Endothelial cell of umbilical vein (primary cell): ENCODE measurements around the gene RAB25. TPM values are rescaled to one million over a fixed set of nuclear protein-coding genes. Genes with fewer than 3 reads are reported as not detected.

Source experiments
- BruUV-seq: library from RNA; stranded (reverse); fragments of 400-500 nt; replicated peaks from 2 replicates; lab custom pipeline; 2021; lab: Mats Ljungman, UMichigan
- CTCF ChIA-PET: fragments of 300-600, 350-600 bp; sonication (Branson Sonifier 250); formaldehyde crosslinking; loops from one replicate; lab custom pipeline; 2021; ENCODE audit warnings: antibody characterized with exemption, inconsistent platforms; lab: Charles Lee
- POLR2A ChIA-PET: fragments of 300-600, 350-600 bp; sonication (Branson Sonifier 250); formaldehyde crosslinking; loops from one replicate; lab custom pipeline; 2021; ENCODE audit warnings: antibody characterized with exemption, inconsistent platforms; lab: Charles Lee
- DNase-seq: peaks from one replicate; pipeline ENCODE4 v3.0.0-alpha.2; 2011; ENCODE audit warnings: low read depth, low spot score
- FAIRE-seq: peaks from 2 replicates; lab custom pipeline; 2011; peaks lifted over from hg19 to GRCh38; lab: Jason Lieb, UNC
- H2AFZ ChIP-seq: 2 replicates; pipeline ENCODE4 v1.6.0; 2012; ENCODE audit warnings: low read depth, low read length, control low read depth, inconsistent platforms
- H3K27ac ChIP-seq: 2 replicates; pipeline ENCODE4 v1.5.1; 2011; ENCODE audit warnings: low read depth, mild to moderate bottlenecking, control low read depth, low read length, moderate library complexity; ENCODE audit not compliant: insufficient read depth
- H3K27me3 ChIP-seq, 2 experiments: 2 replicates each; pipeline versions ENCODE4 v1.6.0 to v1.6.1; 2011; ENCODE audit warnings: low read length in 2 of 2, mixed read lengths in 1 of 2; ENCODE audit not compliant: control insufficient read depth in 2 of 2, insufficient read depth in 2 of 2
- H3K36me3 ChIP-seq, 2 experiments: 2 replicates in 1 of 2; 3 replicates in 1 of 2; pipeline ENCODE4 v1.5.1; 2011; ENCODE audit warnings: low read length in 2 of 2, mild to moderate bottlenecking in 1 of 2, moderate library complexity in 1 of 2; ENCODE audit not compliant: control insufficient read depth in 2 of 2, insufficient read depth in 2 of 2; ENCODE audit errors: extremely low read depth in 1 of 2
- H3K4me1 ChIP-seq: 3 replicates; pipeline ENCODE4 v1.5.1; 2011; ENCODE audit warnings: mild to moderate bottlenecking, low read length; ENCODE audit not compliant: control insufficient read depth, insufficient read depth; ENCODE audit errors: extremely low read depth
- H3K4me2 ChIP-seq: 2 replicates; pipeline ENCODE4 v1.6.1; 2011; ENCODE audit warnings: low read length, control low read depth, mixed read lengths; ENCODE audit not compliant: insufficient read depth
- H3K4me3 ChIP-seq, 3 experiments: fragments of 200-600 bp in 1 of 3; sonication (generic), shearing (Covaris generic) in 1 of 3; replicated peaks in 1 of 3; 2 replicates each; pipeline ENCODE4 v1.5.1; 2011 to 2016; ENCODE audit warnings: control low read depth in 3 of 3, low read length in 3 of 3, mild to moderate bottlenecking in 2 of 3, inconsistent platforms in 1 of 3, low read depth in 1 of 3, moderate library complexity in 1 of 3; ENCODE audit not compliant: insufficient read depth in 1 of 3
- H3K79me2 ChIP-seq: 2 replicates; pipeline ENCODE4 v1.6.0; 2012; ENCODE audit warnings: low read length, inconsistent platforms; ENCODE audit not compliant: control insufficient read depth, insufficient read depth
- H3K9ac ChIP-seq: replicated peaks from 2 replicates; pipeline ENCODE3; 2011; ENCODE audit warnings: low read length, control low read depth; ENCODE audit not compliant: insufficient read depth; ENCODE audit errors: extremely low read depth
- H3K9me1 ChIP-seq: replicated peaks from 3 replicates; pipeline ENCODE4 v1.6.0; 2011; ENCODE audit warnings: mild to moderate bottlenecking, low read length; ENCODE audit not compliant: control insufficient read depth, insufficient read depth; ENCODE audit errors: extremely low read depth
- H3K9me3 ChIP-seq: replicated peaks from 2 replicates; pipeline ENCODE4 v1.5.1; 2012; ENCODE audit warnings: low read length, inconsistent platforms; ENCODE audit not compliant: control insufficient read depth, insufficient read depth
- H4K20me1 ChIP-seq: replicated peaks from 2 replicates; pipeline ENCODE3; 2011; ENCODE audit warnings: mild to moderate bottlenecking, low read length; ENCODE audit not compliant: control insufficient read depth, insufficient read depth; ENCODE audit errors: extremely low read depth
- EZH2 ChIP-seq: IDR thresholded peaks from 2 replicates; pipeline ENCODE4 v1.6.1; 2012; ENCODE audit warnings: borderline replicate concordance, low read depth, mild to moderate bottlenecking, moderate library complexity, low read length, inconsistent platforms; ENCODE audit not compliant: severe bottlenecking
- FOS ChIP-seq: IDR thresholded peaks from 2 replicates; pipeline ENCODE4 v1.6.1; 2011; ENCODE audit warnings: mild to moderate bottlenecking, low read length, moderate library complexity, borderline replicate concordance; ENCODE audit not compliant: insufficient read depth
- GATA2 ChIP-seq: IDR thresholded peaks from 2 replicates; pipeline ENCODE4 v1.7.0; 2011; ENCODE audit warnings: low read depth, mild to moderate bottlenecking, moderate library complexity, mixed read lengths, low read length; ENCODE audit not compliant: insufficient read length, insufficient read depth
- JUN ChIP-seq: IDR thresholded peaks from 2 replicates; pipeline ENCODE4 v1.6.1; 2011; ENCODE audit warnings: borderline replicate concordance, low read depth; ENCODE audit not compliant: insufficient read length, insufficient read depth
- POLR2A ChIP-seq: IDR thresholded peaks from 2 replicates; pipeline ENCODE4 v1.6.1; 2012; ENCODE audit warnings: low read depth, mild to moderate bottlenecking, control low read depth, low read length
- dilution Hi-C: fragments of 300-500 bp; cut with MboI; formaldehyde crosslinking; loops from one replicate; pipeline ENCODE4 v1.15.0; 2019; ENCODE audit warnings: low sequenced_read_pairs; ENCODE audit not compliant: extremely low pct_ligation_motif_present
- intact Hi-C: fragments of 100-400 bp; cut with micrococcal nuclease; formaldehyde crosslinking; loops from one replicate; pipeline ENCODE4 v1.10.0; 2022
- polyA plus RNA-seq, 4 experiments: library from polyadenylated mRNA; depleted of rRNA in 3 of 4; stranded (reverse) in 3 of 4; unstranded in 1 of 4; fragments of >200 nt; gene quantifications; 2 replicates each; pipeline versions ENCODE4 v1.2.1 to v1.2.3, GENCODE V29; 2011 to 2012; ENCODE audit warnings: missing spikeins in 1 of 4
- total RNA-seq: library from RNA; stranded (reverse); gene quantifications from 2 replicates; pipeline ENCODE4 v1.2.3, GENCODE V29; 2021
- TF ChIP-seq, protein P1 (sequence below), 2 donors: IDR thresholded peaks; 1 replicate in 1 of 2; 2 replicates in 1 of 2; pipeline ENCODE4 v1.5.1; 2011; ENCODE audit warnings: low read length in 2 of 2, mild to moderate bottlenecking in 2 of 2, moderate library complexity in 2 of 2, control low read depth in 1 of 2, inconsistent platforms in 1 of 2, low read depth in 1 of 2; ENCODE audit not compliant: insufficient read depth in 1 of 2; ENCODE audit errors: extremely low read depth in 1 of 2
- TF ChIP-seq, protein P2 (sequence below): IDR thresholded peaks from 2 replicates; pipeline ENCODE4 v1.6.1; 2011; ENCODE audit not compliant: insufficient read depth, insufficient read length

RAB25 gene
- total and polyA plus RNA-seq, 2 donors (not counting 3 experiments of a cell fraction or from before 2014, with no cell fraction given): not detected

DNA sequence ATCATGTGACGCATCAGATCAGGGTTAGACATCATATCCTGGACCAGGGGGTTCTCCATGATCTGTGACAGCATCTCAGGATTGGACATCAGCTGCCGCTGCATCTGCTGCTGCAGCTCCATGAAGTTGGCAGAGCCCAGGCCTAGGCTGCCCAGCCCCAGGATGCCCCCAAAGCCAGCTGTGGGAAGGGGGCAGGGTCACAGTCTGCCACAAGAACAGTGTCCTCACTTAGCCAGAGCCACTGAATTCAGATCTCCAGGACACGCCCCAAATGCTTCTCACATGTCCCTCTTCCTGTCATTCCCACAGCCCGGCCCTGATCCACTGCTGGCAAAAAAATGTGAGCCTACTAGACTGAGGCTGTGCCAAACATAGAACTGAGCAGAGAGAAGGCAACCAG, 10.6 kb upstream of the RAB25 start:
- no peak for TF ChIP-seq GATA2
- TF ChIP-seq FOS: no peak
- no peak for TF ChIP-seq JUN
- TF ChIP-seq POLR2A: no peak
- TF ChIP-seq EZH2: no peak
- TF ChIP-seq, protein P1, sequence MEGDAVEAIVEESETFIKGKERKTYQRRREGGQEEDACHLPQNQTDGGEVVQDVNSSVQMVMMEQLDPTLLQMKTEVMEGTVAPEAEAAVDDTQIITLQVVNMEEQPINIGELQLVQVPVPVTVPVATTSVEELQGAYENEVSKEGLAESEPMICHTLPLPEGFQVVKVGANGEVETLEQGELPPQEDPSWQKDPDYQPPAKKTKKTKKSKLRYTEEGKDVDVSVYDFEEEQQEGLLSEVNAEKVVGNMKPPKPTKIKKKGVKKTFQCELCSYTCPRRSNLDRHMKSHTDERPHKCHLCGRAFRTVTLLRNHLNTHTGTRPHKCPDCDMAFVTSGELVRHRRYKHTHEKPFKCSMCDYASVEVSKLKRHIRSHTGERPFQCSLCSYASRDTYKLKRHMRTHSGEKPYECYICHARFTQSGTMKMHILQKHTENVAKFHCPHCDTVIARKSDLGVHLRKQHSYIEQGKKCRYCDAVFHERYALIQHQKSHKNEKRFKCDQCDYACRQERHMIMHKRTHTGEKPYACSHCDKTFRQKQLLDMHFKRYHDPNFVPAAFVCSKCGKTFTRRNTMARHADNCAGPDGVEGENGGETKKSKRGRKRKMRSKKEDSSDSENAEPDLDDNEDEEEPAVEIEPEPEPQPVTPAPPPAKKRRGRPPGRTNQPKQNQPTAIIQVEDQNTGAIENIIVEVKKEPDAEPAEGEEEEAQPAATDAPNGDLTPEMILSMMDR (IDR thresholded peaks at IDR 0.05; ENCODE audit: extremely low read depth in 1 of 2, insufficient read depth in 1 of 2, low read depth in 1 of 2, low read length in 2 of 2): no peak
- TF ChIP-seq, protein P2, sequence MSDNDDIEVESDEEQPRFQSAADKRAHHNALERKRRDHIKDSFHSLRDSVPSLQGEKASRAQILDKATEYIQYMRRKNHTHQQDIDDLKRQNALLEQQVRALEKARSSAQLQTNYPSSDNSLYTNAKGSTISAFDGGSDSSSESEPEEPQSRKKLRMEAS: no peak
- H4K20me1 ChIP-seq: no peaks in the 10 kb centered on the region
- dilution Hi-C loops: no loop called here
- H3K79me2 ChIP-seq: peaks cover 19% of the 10 kb centered on the region
- H3K9ac ChIP-seq: no peak overlapping the region
- ChIA-PET POLR2A (no interaction called here), CTCF (interaction anchor here (0.6 to 2.2 kb wide), 4 partner anchors 9 to 61 kb away, joined by 3 to 14 read pairs (median 5); no protein-coding TSS in a partner anchor)
- DNase-seq (no peak), FAIRE-seq (no peak)
- intact Hi-C loops: no loop called here
- no peak overlapping the region for H3K4me3 ChIP-seq
- no peaks in the 10 kb centered on the region for H3K9me3 ChIP-seq
- H3K27me3 ChIP-seq: no peaks in the 10 kb centered on the region
- no peak overlapping the region for H2AFZ ChIP-seq
- H3K4me1 ChIP-seq: peaks cover 19% of the 10 kb centered on the region
- H3K4me2 ChIP-seq: no peak overlapping the region
- H3K36me3 ChIP-seq: peaks cover 0 to 6% of the 10 kb centered on the region in 2 experiments
- H3K27ac ChIP-seq: no peak overlapping the region
- no peaks in the 10 kb centered on the region for H3K9me1 ChIP-seq
- BruUV-seq: no TSS peak
